Psoas muscle (tissue), 8 donors: ENCODE results near the gene SLC1A3. TPM values are rescaled to one million over a fixed set of nuclear protein-coding genes. Genes with fewer than 3 reads are reported as not detected.

Source experiments
- ATAC-seq, 4 donors: fragments of 200-7000 bp; cut with Tn5 transposase; one replicate each; pipeline ENCODE4 v1.9.1; 2020; ENCODE audit warnings: moderate library complexity in 3 of 4, mild to moderate bottlenecking in 2 of 4
- DNase-seq, 2 donors: peaks; one replicate each; pipeline ENCODE4 v3.0.0-alpha.2; 2020
- H3K27ac ChIP-seq: fragments of 200-600 bp; one replicate; pipeline ENCODE4 v1.8.0; 2022
- H3K27me3 ChIP-seq, 3 donors: fragments of 200-600 bp in 1 of 3; one replicate each; pipeline versions ENCODE4 v1.6.1 to v1.8.0; 2013 to 2022; ENCODE audit warnings: low read length in 2 of 3, mild to moderate bottlenecking in 2 of 3, moderate library complexity in 1 of 3; ENCODE audit not compliant: insufficient read depth in 3 of 3
- H3K36me3 ChIP-seq, 2 donors: fragments of 200-600 bp in 1 of 2; one replicate each; pipeline versions ENCODE4 v1.6.1 to v1.8.0; 2013 to 2022; ENCODE audit warnings: low read depth in 1 of 2, mild to moderate bottlenecking in 1 of 2, moderate library complexity in 1 of 2; ENCODE audit not compliant: insufficient read depth in 1 of 2
- H3K4me1 ChIP-seq: fragments of 200-600 bp; one replicate; pipeline ENCODE4 v1.8.0; 2022
- H3K4me3 ChIP-seq: fragments of 200-600 bp; one replicate; pipeline ENCODE4 v1.8.0; 2022; ENCODE audit warnings: mild to moderate bottlenecking
- H3K9me3 ChIP-seq: fragments of 200-600 bp; one replicate; pipeline ENCODE4 v1.8.0; 2022
- WGBS, 3 donors: extraction: QIAGEN DNeasy Blood & Tissue Kit; methylation state at CpG; one replicate each; pipeline versions ENCODE4 v1.1.6 to v1.1.7; 2013; 5-methylcytosine and 5-hydroxymethylcytosine counted together
- intact Hi-C, 2 donors: fragments of 100-400 bp; cut with DNase I; formaldehyde crosslinking; loops; one replicate each; pipeline versions ENCODE4 v1.11.0 to v1.14.2; 2022
- polyA plus RNA-seq, 3 donors: library from polyadenylated mRNA; stranded (reverse); fragments of 200-250 nt; gene quantifications; one replicate each; pipeline ENCODE4 v1.2.3, GENCODE V29; 2013
- total RNA-seq, 4 donors: library from RNA; stranded (reverse); fragmentation: NEBNext Ultra II Directional in 2 of 4; extraction: Animal tissue kit (Norgen Biotek cat#: 25700) in 2 of 4; gene quantifications; one replicate each; pipeline versions ENCODE4 v1.2.1 to v1.2.4, GENCODE V29; 2021 to 2023
- TF ChIP-seq, protein P1 (sequence below): fragments of 200-600 bp; IDR thresholded peaks from one replicate; pipeline ENCODE4 v1.8.0; 2022; ENCODE audit warnings: antibody characterized with exemption
- donor health status: healthy with polysubstance abuse.
- donor health status: DM: no; HTN: no; CAD: no; lungs with moderate emphysema.
- donor health status: Bipolar disorder and iron deficiency.
- donor health status: healthy.
- donor health status: DM: yes; HTN: yes; CAD: no.
- donor health status: DM: no; HTN: no; CAD: no.
- donor health status: DM: no; HTN: no; CAD: no.
- donor health status: DM: yes; HTN: yes; CAD: no.

SLC1A3 gene
- total and polyA plus RNA-seq, 7 donors: 9.6 to 25.3 (median 17.4) TPM

GRCh38 chr5:36704131-36704530 lies 97.7 kb downstream of the SLC1A3 start:
- intact Hi-C loops: loop anchor here in 1 of 2 donors (1.0 kb wide), 1 partner anchor 37 kb away; no protein-coding TSS in a partner anchor
- WGBS, 3 donors: 25 to 27% (median 27%) methylated on average over 1 of the region's 1 CpG
- H3K4me3 ChIP-seq: no peak overlapping the region
- peaks cover 6% of the 10 kb centered on the region for H3K9me3 ChIP-seq
- ATAC-seq: no peak
- H3K4me1 ChIP-seq: no peaks in the 10 kb centered on the region
- H3K27me3 ChIP-seq: no peaks in the 10 kb centered on the region
- no peaks in the 10 kb centered on the region for H3K36me3 ChIP-seq
- TF ChIP-seq, protein P1, sequence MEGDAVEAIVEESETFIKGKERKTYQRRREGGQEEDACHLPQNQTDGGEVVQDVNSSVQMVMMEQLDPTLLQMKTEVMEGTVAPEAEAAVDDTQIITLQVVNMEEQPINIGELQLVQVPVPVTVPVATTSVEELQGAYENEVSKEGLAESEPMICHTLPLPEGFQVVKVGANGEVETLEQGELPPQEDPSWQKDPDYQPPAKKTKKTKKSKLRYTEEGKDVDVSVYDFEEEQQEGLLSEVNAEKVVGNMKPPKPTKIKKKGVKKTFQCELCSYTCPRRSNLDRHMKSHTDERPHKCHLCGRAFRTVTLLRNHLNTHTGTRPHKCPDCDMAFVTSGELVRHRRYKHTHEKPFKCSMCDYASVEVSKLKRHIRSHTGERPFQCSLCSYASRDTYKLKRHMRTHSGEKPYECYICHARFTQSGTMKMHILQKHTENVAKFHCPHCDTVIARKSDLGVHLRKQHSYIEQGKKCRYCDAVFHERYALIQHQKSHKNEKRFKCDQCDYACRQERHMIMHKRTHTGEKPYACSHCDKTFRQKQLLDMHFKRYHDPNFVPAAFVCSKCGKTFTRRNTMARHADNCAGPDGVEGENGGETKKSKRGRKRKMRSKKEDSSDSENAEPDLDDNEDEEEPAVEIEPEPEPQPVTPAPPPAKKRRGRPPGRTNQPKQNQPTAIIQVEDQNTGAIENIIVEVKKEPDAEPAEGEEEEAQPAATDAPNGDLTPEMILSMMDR: no peak
- DNase-seq: no peak
- H3K27ac ChIP-seq: no peak overlapping the region

DNA sequence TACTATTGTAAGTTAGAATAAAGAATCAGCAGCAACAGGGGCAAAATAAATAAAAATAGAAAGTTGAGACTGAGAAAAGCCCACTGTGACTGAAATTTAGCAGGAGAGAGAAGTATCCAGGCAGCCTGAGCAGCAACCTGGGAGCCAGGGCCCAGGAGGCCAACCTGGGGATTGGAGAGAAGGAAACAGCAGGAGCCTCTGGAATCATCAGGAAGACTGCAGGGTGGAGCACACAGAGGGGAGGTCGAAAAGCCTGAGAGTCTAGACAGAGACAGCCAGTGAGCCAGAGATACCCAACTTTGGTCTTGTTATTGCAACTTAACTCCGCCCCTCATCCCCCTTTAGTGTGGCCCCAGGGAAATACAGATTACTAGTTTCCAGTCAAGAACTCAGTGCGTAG lies 98.6 kb downstream of the SLC1A3 start:
- H3K4me1 ChIP-seq: no peaks in the 10 kb centered on the region
- ATAC-seq (no peak), DNase-seq (no peak)
- intact Hi-C loops: no loop called here
- H3K4me3 ChIP-seq: no peak overlapping the region
- H3K27ac ChIP-seq: no peak overlapping the region
- WGBS, 3 donors: 71 to 78% (median 75%) methylated on average over 3 of the region's 3 CpGs
- peaks cover 6% of the 10 kb centered on the region for H3K9me3 ChIP-seq
- no peaks in the 10 kb centered on the region for H3K36me3 ChIP-seq
- TF ChIP-seq, protein P1: no peak
- H3K27me3 ChIP-seq: no peaks in the 10 kb centered on the region

DNA sequence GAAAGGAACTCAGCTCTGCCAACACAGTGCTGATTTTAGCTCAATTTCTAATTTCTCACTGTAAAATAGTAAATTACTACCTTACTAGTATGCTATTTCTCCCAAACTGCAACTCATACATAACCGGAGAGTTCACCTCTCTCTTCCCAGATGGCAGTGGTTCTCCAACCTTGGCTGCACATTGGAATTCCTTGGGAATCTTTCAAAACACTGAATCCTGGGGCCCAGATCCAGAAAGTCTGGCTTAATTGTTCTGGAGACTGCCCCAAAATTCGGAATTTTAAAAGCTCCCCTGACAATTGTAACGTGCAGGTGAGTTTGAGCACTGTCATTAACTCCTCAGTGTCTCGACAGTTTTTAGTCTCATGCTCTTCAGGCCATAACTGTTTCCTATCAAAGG lies 100.3 kb downstream of the SLC1A3 start:
- H3K4me1 ChIP-seq: no peaks in the 10 kb centered on the region
- H3K27ac ChIP-seq: no peak overlapping the region
- intact Hi-C loops: no loop called here
- TF ChIP-seq, protein P1: no peak
- H3K4me3 ChIP-seq: no peak overlapping the region
- no peaks in the 10 kb centered on the region for H3K36me3 ChIP-seq
- DNase-seq: no peak
- no peaks in the 10 kb centered on the region for H3K27me3 ChIP-seq
- 34 to 39% (median 35%) methylated on average over 4 of the region's 4 CpGs for WGBS, 3 donors
- ATAC-seq: no peak
- peaks cover 6% of the 10 kb centered on the region for H3K9me3 ChIP-seq

DNA sequence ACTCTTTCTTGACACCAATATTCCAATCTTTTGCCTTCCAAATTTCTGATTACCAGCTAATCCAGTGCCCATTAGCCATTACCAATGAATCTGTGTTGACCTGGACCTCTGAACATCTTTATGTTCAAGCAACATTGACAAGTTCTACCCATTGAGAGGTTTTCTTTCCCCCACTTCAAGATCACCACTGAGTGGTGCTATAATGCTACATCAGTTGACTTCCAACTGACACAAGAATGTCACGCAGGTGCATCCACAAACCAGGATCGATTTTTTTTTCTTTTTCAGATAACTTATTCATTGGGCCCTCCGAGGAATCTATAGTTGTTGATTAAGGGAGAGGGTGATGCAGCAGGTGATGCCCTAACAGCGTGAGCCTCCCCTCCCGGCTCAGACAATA lies 102.6 kb downstream of the SLC1A3 start:
- Histone ChIP-seq H3K27ac (no peak overlapping the region), H3K4me3 (no peak overlapping the region), H3K36me3 (no peaks in the 10 kb centered on the region), H3K27me3 (no peaks in the 10 kb centered on the region), H3K9me3 (peaks cover 6% of the 10 kb centered on the region), H3K4me1 (no peaks in the 10 kb centered on the region)
- ATAC-seq (no peak), DNase-seq (no peak)
- intact Hi-C loops: no loop called here
- TF ChIP-seq, protein P1: no peak
- WGBS, 3 donors: 83 to 87% (median 86%) methylated on average over 5 of the region's 5 CpGs

- TF ChIP-seq, protein P1: no peak
- Histone ChIP-seq H3K27ac (no peak overlapping the region), H3K9me3 (peaks cover 6% of the 10 kb centered on the region), H3K36me3 (no peaks in the 10 kb centered on the region), H3K27me3 (no peaks in the 10 kb centered on the region), H3K4me3 (no peak overlapping the region), H3K4me1 (no peaks in the 10 kb centered on the region)
- intact Hi-C loops: no loop called here
- DNase-seq: no peak
- no peak for ATAC-seq
- WGBS, 3 donors: 63 to 94% (median 92%) methylated on average over 3 of the region's 3 CpGs
These were observed 103.6 kb downstream of the SLC1A3 start for GRCh38 chr5:36710039-36710438.
